HG02798 (cell line): Measurements from ENCODE around the gene CTH.
"Not testable (repeated sequence)": the region's sequence is repeated elsewhere in the genome, so short reads cannot be mapped to it uniquely, and the experiment has no call there.

ENCODE experiments used
- ATAC-seq: cut with Tn5 transposase; IDR thresholded peaks from one replicate; pipeline ENCODE4 v1.9.1; 2021; ENCODE audit warnings: mild to moderate bottlenecking; ENCODE audit not compliant: unreplicated experiment, poor library complexity

The CTH gene

DNA sequence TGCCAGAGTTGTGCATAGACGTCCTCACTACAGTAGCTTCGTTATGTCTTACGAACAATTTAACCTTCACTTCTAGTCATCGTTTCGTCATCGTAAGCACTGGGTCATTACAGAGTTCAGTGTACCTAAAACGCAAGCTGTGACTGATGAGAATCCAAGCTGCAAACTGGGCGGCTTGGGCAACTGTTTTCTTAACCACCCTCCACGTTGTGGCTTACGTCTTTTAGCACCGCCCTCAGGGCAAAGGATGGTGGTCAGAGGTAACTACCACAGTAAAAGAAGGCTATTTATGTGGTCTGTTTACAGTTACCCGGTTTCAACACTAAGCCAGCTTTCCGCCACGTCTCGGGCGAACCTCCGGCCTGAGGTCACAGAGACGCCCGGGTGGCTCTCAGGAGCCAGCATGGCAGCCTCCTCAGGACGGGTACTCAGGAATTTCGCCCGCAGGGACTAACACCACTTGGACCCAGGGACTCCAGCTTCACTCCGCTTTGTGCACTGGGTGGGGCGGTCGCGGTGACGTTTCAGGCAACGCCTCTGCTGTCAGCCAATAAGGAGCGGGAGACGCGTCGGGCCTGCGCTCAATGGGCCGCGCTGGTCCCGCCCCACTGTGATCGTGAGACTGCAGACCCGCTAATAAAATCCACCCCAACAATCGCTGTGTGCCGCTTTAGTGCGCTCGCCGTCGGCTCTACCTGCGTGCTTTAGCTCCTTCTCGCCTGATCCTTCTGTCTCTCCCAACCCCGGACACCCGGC, at the start of gene CTH:
TSS of gene CTH (plus strand) at position 665 of the 756 bp plus-strand sequence. CDS start 148 bp downstream, outside the sequence.
- peak; percentile 98 for ATAC-seq

GRCh38 chr1:70361727-70362398, 49.2 kb upstream of the CTH start:
- ATAC-seq: no peak

GRCh38 chr1:70364439-70364838, 46.6 kb upstream of the CTH start:
- no peak for ATAC-seq

- not testable (repeated sequence) for ATAC-seq
These were observed 44.6 kb upstream of the CTH start for GRCh38 chr1:70366425-70366952.

DNA sequence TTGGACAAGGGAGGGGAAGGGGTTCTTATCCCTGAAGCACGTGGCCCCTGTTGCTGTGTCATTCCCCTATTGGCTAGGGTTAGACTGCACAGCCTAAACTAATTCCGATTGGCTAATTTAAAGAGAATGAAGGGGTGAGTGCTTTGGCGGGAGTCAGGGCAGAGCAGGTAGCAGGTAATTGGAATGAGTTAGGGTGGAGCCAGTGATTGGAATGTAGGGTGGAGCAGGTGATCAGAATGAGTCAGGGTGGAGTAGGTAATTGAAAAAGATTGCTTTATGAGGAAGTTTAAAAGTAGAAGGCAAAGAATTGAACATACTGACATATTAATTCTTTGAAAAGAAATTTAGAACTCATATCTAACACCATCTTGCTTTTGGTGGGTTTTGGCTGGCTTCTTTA, 44.1 kb upstream of the CTH start:
- ATAC-seq: not testable (repeated sequence)

GRCh38 chr1:70367397-70367796, 43.7 kb upstream of the CTH start:
- not testable (repeated sequence) for ATAC-seq

- not testable (repeated sequence) for ATAC-seq
These were observed 39.5 kb upstream of the CTH start for GRCh38 chr1:70371586-70371985.

DNA sequence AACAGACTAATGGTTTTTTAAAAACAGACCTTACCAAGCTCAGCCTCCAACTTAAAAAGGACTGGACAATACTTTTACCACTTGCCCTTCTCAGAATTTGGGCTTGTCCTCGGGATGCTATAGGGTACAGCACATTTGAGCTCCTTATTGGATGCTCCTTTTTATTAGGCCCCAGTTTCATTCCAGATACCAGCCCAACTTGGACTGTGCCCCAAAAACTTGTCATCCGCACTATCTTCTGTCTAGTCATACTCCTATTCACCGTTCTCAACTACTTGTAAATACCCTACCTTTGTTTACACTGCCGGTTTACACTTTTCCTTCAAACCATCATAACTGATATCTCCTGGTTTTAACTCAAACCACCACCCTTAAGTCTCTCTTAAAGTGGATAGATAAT, 38.6 kb upstream of the CTH start:
- ATAC-seq: no peak

DNA sequence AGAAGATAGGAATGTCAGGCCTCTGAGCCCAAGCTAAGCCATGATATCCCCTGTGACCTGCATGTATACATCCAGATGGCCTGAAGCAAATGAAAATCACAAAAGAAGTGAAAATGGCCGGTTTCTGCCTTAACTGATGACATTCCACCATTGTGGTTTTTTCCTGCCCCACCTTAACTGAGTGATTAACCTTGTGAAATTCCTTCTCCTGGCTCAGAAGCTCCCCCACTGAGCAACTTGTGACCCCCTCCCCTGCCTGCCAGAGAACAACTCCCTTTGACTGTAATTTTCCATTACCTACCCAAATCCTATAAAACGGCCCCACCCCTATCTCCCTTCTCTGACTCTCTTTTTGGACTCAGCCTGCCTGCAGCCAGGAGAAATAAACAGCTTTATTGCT, 37.5 kb upstream of the CTH start:
- not testable (repeated sequence) for ATAC-seq

GRCh38 chr1:70376196-70376595, 34.9 kb upstream of the CTH start:
- no peak for ATAC-seq

DNA sequence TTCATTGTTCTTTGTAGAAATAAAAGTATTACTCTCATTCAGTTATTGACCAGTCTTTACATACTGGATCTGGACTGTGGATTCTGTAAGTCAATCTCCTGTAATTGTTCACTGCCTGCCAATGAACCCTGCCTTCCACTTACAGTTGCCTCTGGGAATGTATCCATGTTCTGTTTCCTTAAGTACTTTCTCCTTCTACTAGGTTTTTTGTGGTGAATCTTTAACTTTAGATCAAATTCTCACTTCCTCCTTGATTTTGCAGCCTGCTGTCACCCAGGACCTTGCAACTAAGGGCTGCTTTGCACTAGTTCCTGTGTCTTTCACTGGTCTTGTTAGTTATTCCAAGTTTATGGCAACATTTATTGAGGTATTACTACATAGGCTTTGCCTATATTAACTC, 28.4 kb upstream of the CTH start:
- ATAC-seq: peak; percentile 83

GRCh38 chr1:70383483-70383882, 27.6 kb upstream of the CTH start:
- no peak for ATAC-seq

DNA sequence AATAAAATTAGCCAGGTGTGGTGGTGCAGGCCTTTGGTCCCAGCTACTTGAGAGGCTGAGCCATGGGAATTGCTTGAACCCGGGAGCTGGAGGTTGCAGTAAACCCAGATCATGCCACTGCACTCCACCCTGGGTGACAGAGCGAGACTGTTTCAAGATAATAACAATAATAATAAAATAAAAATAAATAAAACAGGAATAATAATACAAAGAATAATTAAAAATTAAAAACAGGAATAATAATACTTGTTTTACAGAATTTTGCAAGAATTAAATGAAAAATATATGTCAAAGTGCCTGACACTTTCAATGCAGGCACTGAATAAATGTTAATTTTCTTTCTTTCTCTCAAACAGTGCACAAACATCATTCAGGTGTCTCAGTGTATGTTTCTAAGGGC, 26.5 kb upstream of the CTH start:
- no peak for ATAC-seq

- no peak for ATAC-seq
These were observed 25.6 kb upstream of the CTH start for GRCh38 chr1:70385477-70385876.

DNA sequence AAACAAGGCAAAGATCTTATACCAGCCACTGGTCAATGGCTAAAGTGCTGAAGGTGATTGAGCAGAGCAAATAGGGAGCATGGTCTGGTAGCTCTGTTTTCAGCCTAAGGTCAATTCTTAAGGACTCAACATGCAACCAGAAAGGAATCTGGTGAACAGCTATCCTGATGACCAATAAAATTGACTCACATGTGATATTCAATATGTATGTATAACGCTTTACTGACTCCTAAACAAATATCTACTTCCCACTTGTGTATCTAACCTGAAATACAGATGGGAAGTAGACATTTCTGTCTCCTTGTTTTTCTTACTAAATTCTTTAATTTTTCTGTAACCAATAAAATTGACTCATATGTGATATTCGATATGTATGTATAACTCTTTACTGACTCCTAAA, 24.9 kb upstream of the CTH start:
- no peak for ATAC-seq

DNA sequence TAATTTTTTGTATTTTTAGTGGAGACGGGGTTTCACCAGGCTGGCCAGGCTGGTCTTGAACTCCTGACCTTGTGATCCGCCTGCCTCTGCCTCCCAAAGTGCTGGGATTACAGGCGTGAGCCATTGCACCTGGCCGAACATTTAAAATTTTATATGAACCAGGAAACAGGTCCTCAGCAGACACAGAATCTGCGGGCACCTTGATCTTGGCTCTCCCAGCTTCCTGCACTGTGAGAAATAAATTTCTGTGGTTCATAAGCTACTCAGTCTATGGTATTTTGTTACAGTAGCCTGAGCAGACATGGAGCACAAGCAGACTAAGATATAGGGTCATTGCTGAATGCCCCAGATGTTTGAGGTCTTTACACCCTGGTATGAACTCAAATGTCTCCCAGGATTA, 23.6 kb upstream of the CTH start:
- ATAC-seq: no peak

GRCh38 chr1:70392626-70393025, 18.4 kb upstream of the CTH start:
- no peak for ATAC-seq

- no peak for ATAC-seq
These were observed 14.5 kb upstream of the CTH start for GRCh38 chr1:70396607-70397006.

DNA sequence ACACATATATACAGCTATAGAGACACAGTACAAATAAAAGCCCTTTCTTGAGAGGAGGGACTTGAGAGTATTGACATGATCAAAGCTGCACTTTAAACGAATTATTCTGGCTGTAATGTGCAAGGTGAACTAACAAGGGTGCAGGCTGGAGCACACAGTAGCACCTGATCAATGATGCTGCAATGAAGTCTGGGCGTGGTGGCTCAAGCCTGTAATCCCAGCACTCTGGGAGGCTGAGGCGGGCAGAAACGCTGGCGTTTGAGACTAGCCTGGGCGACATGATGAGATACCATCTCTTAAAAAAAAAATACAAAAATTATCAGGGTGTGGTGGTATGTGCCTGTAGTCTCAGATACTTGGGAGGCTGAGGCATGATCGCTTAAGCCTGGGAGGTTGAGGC, 14.1 kb upstream of the CTH start:
- no peak for ATAC-seq

- ATAC-seq: no peak
These were observed 10.7 kb upstream of the CTH start for GRCh38 chr1:70400335-70400734.

GRCh38 chr1:70401974-70402373, 9.1 kb upstream of the CTH start:
- no peak for ATAC-seq

DNA sequence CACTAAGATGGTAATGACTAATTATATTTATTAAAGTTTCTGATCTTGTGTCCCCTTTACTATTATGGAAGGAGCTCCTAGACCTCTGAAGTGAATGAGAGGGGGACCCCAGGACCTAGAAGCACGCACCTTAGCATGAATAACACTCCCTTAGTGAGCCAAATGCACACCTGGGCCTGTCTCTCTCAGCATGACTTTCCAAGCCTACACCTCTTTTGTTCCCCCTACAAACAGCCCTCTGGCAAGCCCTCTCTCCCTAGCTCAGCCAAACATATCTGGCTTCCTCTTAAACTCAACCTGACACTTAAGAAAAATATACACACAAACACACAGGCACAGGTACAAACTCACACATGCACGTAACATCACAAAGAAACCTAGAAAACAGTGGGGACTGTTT, 7.3 kb upstream of the CTH start:
- no peak for ATAC-seq
